Keratinocyte (primary cell): ENCODE results near the gene CKS1B.

Experiments
- EZH2 ChIP-seq: IDR thresholded peaks from one replicate; pipeline ENCODE4 v1.6.1; 2012; ENCODE audit warnings: inconsistent platforms, mild to moderate bottlenecking, low read length, moderate library complexity
- TF ChIP-seq, protein P1 (sequence below), 3 experiments: IDR thresholded peaks in 1 of 3; conservative IDR thresholded peaks in 1 of 3; optimal IDR thresholded peaks in 1 of 3; 2 replicates in 2 of 3; 3 replicates in 1 of 3; pipeline versions ENCODE3 to v1.5.1; 2011; ENCODE audit warnings: low read length in 3 of 3, mild to moderate bottlenecking in 3 of 3, moderate library complexity in 2 of 3, control low read depth in 1 of 3, inconsistent platforms in 1 of 3; ENCODE audit not compliant: insufficient read depth in 2 of 3; ENCODE audit errors: extremely low read depth in 1 of 3

DNA sequence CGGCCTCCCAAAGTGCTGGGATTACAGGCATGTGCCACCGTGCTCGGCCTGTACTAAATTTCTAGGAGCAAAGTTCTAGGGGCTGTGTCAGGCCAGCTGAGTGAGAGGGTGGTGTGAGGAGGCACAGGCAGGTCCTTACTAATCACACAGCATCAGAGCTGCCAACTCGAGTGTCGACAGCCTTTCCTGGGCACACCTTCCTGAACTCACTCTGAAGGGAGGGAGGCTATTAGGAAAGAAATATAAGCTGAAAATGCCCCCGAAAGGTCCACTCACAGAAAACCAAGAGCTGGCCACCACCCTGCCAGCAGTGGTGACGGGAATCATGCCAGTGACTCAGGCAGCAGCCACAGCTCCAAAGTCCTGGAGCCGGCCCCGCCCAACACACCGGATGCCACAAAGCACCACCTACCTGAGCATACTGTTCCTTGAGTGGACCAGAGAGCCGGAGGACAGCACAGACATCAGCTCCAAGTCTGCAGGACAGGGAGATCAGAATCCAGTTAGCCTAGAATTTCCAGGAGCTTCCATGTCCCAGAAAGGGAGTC is 42.5 kb upstream of the CKS1B start:
- TF ChIP-seq, protein P1, sequence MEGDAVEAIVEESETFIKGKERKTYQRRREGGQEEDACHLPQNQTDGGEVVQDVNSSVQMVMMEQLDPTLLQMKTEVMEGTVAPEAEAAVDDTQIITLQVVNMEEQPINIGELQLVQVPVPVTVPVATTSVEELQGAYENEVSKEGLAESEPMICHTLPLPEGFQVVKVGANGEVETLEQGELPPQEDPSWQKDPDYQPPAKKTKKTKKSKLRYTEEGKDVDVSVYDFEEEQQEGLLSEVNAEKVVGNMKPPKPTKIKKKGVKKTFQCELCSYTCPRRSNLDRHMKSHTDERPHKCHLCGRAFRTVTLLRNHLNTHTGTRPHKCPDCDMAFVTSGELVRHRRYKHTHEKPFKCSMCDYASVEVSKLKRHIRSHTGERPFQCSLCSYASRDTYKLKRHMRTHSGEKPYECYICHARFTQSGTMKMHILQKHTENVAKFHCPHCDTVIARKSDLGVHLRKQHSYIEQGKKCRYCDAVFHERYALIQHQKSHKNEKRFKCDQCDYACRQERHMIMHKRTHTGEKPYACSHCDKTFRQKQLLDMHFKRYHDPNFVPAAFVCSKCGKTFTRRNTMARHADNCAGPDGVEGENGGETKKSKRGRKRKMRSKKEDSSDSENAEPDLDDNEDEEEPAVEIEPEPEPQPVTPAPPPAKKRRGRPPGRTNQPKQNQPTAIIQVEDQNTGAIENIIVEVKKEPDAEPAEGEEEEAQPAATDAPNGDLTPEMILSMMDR (optimal IDR thresholded peaks at IDR 0.05 in 1 of 3, IDR thresholded peaks at IDR 0.05 in 1 of 3, conservative IDR thresholded peaks at IDR 0.05 in 1 of 3; ENCODE audit: extremely low read depth in 1 of 3, insufficient read depth in 2 of 3, low read length in 3 of 3) = no peak
- no peak for TF ChIP-seq EZH2
